ENCODE measurements around the gene CBX7.

DNA sequence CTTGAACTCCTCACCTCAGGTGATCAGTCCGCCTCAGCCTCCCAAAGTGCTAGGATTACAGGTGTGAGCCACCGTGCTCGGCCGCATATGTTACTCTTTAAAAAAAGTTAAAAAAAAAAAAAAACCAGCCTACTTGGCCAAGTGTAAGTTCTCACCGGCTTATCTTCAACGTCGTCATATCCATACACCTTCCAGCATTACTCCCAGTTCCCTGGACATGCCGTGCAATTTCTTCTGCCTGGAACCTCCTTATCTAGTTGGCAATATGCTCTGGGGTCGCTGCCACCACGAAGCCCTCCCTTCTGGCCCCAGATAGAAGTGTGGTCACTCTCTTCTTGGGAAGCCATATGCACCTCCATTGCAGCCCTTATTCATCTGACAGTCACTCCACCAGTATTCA is 36.3 kb upstream of the CBX7 start:
- no peak for TF ChIP-seq JUND (IDR thresholded peaks at IDR 0.05)
- TF ChIP-seq, protein P1, sequence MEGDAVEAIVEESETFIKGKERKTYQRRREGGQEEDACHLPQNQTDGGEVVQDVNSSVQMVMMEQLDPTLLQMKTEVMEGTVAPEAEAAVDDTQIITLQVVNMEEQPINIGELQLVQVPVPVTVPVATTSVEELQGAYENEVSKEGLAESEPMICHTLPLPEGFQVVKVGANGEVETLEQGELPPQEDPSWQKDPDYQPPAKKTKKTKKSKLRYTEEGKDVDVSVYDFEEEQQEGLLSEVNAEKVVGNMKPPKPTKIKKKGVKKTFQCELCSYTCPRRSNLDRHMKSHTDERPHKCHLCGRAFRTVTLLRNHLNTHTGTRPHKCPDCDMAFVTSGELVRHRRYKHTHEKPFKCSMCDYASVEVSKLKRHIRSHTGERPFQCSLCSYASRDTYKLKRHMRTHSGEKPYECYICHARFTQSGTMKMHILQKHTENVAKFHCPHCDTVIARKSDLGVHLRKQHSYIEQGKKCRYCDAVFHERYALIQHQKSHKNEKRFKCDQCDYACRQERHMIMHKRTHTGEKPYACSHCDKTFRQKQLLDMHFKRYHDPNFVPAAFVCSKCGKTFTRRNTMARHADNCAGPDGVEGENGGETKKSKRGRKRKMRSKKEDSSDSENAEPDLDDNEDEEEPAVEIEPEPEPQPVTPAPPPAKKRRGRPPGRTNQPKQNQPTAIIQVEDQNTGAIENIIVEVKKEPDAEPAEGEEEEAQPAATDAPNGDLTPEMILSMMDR (IDR thresholded peaks at IDR 0.05; ENCODE audit: low read depth, low read length, missing input control) = no peak
- TF ChIP-seq, protein P2, sequence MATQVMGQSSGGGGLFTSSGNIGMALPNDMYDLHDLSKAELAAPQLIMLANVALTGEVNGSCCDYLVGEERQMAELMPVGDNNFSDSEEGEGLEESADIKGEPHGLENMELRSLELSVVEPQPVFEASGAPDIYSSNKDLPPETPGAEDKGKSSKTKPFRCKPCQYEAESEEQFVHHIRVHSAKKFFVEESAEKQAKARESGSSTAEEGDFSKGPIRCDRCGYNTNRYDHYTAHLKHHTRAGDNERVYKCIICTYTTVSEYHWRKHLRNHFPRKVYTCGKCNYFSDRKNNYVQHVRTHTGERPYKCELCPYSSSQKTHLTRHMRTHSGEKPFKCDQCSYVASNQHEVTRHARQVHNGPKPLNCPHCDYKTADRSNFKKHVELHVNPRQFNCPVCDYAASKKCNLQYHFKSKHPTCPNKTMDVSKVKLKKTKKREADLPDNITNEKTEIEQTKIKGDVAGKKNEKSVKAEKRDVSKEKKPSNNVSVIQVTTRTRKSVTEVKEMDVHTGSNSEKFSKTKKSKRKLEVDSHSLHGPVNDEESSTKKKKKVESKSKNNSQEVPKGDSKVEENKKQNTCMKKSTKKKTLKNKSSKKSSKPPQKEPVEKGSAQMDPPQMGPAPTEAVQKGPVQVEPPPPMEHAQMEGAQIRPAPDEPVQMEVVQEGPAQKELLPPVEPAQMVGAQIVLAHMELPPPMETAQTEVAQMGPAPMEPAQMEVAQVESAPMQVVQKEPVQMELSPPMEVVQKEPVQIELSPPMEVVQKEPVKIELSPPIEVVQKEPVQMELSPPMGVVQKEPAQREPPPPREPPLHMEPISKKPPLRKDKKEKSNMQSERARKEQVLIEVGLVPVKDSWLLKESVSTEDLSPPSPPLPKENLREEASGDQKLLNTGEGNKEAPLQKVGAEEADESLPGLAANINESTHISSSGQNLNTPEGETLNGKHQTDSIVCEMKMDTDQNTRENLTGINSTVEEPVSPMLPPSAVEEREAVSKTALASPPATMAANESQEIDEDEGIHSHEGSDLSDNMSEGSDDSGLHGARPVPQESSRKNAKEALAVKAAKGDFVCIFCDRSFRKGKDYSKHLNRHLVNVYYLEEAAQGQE (IDR thresholded peaks at IDR 0.05) = no peak
- no peak for TF ChIP-seq GABPA (IDR thresholded peaks at IDR 0.05 in 1 of 2, conservative IDR thresholded peaks at IDR 0.05 in 1 of 2)
- TF ChIP-seq, protein P3, sequence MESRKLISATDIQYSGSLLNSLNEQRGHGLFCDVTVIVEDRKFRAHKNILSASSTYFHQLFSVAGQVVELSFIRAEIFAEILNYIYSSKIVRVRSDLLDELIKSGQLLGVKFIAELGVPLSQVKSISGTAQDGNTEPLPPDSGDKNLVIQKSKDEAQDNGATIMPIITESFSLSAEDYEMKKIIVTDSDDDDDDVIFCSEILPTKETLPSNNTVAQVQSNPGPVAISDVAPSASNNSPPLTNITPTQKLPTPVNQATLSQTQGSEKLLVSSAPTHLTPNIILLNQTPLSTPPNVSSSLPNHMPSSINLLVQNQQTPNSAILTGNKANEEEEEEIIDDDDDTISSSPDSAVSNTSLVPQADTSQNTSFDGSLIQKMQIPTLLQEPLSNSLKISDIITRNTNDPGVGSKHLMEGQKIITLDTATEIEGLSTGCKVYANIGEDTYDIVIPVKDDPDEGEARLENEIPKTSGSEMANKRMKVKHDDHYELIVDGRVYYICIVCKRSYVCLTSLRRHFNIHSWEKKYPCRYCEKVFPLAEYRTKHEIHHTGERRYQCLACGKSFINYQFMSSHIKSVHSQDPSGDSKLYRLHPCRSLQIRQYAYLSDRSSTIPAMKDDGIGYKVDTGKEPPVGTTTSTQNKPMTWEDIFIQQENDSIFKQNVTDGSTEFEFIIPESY (IDR thresholded peaks at IDR 0.05) = no peak
